ENCODE data around the gene FTO. TPM values are rescaled to one million over a fixed set of nuclear protein-coding genes. Genes with fewer than 3 reads are reported as not detected.
A peak's percentile ranks its signal among the peaks of the same experiment; 100 is the strongest.

The FTO gene
- total and polyA plus RNA-seq, 2 of the 13 experiments (the other 11 are each of a cell fraction or from before 2014, with no cell fraction given), result 41.6 to 55.8 TPM

DNA sequence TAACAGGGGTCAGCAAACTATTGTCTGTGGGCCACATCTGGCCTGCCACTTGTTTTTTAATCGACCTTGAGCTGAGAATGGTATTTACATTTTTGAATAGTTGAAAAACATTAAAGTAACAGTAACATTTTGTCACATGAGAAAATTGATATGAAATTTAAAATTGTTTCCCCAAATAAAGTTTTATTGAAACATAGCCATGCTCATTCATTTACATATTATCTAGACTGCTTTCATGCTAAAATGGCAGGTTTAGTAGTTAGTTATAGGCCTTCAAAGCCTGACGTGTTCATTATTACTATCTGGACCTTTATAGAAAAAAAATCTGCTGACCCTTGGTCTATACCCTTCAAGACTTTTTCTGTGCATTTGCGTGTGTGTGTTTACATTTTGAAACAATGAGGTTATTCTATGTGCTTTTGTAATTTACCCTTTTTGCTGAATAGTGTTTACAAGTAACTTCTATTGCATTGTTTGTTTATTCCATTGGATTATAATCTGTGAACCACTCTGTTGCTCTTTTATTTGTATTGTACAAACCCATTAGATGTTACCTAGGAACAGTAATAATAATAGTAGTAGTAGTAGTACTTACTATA is 37.1 kb downstream of the FTO start (continued):
- TF ChIP-seq, protein P1, sequence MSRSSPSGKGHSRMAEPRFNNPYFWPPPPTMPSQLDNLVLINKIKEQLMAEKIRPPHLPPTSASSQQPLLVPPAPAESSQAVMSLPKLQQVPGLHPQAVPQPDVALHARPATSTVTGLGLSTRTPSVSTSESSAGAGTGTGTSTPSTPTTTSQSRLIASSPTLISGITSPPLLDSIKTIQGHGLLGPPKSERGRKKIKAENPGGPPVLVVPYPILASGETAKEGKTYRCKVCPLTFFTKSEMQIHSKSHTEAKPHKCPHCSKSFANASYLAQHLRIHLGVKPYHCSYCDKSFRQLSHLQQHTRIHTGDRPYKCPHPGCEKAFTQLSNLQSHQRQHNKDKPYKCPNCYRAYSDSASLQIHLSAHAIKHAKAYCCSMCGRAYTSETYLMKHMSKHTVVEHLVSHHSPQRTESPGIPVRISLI (CRISPR knock-in tag; IDR thresholded peaks at IDR 0.05; ENCODE audit: borderline replicate concordance), result peak; percentile 54; the same call in 1 of the 2 replicates
- no peak for TF ChIP-seq SMAD1 (CRISPR knock-in tag; IDR thresholded peaks at IDR 0.05; ENCODE audit: borderline replicate concordance, low read depth)
- peak; percentile 43; the same call in 1 of the 2 replicates for TF ChIP-seq FOXP1 (IDR thresholded peaks at IDR 0.05)
- TF ChIP-seq FOXP1 (CRISPR knock-in tag; IDR thresholded peaks at IDR 0.05), result peak; percentile 84
- TF ChIP-seq, protein P2, sequence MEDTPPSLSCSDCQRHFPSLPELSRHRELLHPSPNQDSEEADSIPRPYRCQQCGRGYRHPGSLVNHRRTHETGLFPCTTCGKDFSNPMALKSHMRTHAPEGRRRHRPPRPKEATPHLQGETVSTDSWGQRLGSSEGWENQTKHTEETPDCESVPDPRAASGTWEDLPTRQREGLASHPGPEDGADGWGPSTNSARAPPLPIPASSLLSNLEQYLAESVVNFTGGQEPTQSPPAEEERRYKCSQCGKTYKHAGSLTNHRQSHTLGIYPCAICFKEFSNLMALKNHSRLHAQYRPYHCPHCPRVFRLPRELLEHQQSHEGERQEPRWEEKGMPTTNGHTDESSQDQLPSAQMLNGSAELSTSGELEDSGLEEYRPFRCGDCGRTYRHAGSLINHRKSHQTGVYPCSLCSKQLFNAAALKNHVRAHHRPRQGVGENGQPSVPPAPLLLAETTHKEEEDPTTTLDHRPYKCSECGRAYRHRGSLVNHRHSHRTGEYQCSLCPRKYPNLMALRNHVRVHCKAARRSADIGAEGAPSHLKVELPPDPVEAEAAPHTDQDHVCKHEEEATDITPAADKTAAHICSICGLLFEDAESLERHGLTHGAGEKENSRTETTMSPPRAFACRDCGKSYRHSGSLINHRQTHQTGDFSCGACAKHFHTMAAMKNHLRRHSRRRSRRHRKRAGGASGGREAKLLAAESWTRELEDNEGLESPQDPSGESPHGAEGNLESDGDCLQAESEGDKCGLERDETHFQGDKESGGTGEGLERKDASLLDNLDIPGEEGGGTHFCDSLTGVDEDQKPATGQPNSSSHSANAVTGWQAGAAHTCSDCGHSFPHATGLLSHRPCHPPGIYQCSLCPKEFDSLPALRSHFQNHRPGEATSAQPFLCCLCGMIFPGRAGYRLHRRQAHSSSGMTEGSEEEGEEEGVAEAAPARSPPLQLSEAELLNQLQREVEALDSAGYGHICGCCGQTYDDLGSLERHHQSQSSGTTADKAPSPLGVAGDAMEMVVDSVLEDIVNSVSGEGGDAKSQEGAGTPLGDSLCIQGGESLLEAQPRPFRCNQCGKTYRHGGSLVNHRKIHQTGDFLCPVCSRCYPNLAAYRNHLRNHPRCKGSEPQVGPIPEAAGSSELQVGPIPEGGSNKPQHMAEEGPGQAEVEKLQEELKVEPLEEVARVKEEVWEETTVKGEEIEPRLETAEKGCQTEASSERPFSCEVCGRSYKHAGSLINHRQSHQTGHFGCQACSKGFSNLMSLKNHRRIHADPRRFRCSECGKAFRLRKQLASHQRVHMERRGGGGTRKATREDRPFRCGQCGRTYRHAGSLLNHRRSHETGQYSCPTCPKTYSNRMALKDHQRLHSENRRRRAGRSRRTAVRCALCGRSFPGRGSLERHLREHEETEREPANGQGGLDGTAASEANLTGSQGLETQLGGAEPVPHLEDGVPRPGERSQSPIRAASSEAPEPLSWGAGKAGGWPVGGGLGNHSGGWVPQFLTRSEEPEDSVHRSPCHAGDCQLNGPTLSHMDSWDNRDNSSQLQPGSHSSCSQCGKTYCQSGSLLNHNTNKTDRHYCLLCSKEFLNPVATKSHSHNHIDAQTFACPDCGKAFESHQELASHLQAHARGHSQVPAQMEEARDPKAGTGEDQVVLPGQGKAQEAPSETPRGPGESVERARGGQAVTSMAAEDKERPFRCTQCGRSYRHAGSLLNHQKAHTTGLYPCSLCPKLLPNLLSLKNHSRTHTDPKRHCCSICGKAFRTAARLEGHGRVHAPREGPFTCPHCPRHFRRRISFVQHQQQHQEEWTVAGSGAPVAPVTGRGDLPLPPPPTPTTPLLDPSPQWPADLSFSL (CRISPR knock-in tag; IDR thresholded peaks at IDR 0.05), result no peak
